A673 (cell line): Measurements from ENCODE around the gene CYBA.

ENCODE experiments used
- CTCF ChIP-seq: fragments of 300-800, 200-600 bp; sonication (generic); conservative IDR thresholded peaks from 2 replicates; pipeline ENCODE4 v1.5.1; 2017; ENCODE audit warnings: low read depth, mild to moderate bottlenecking, antibody characterized with exemption, low read length, moderate library complexity, mixed read lengths
- EZH2 ChIP-seq: fragments of 200-600 bp; sonication (generic); IDR thresholded peaks from 2 replicates; pipeline ENCODE4 v1.6.1; 2017; ENCODE audit warnings: borderline replicate concordance, low read depth, mild to moderate bottlenecking, mixed read lengths, antibody characterized with exemption, low read length; ENCODE audit not compliant: poor library complexity, severe bottlenecking

- TF ChIP-seq CTCF, result 0 out of 2 replicates have a peak, but pooled peaks have one; percentile 34
- TF ChIP-seq EZH2, result no peak
These were observed 12.2 kb upstream of the CYBA start, which contains the start of gene MVD for GRCh38 chr16:88662843-88663606.
